ENCODE results near the gene ETNK2. TPM values are rescaled to one million over a fixed set of nuclear protein-coding genes. Genes with fewer than 3 reads are reported as not detected.

The ETNK2 gene
- total RNA-seq, 2 experiments from 2014 or later, result 1.9 TPM; not detected in 1

Other genes starting within 250 kb of the ETNK2 start
- gene SOX13, start 78.9 kb downstream of the ETNK2 start, total RNA-seq (2014; rRNA removed; shearing (Covaris generic)), result not detected in 2 replicates
- 0.27 and 0.53 TPM in 2 replicates for gene SOX13, start 78.9 kb downstream of the ETNK2 start, total RNA-seq (2022)
- gene REN, start 14.3 kb upstream of the ETNK2 start, total RNA-seq (2014; rRNA removed; shearing (Covaris generic)), result not detected in 2 replicates
- not detected in 2 replicates for gene REN, start 14.3 kb upstream of the ETNK2 start, total RNA-seq (2022)
- not detected in 2 replicates for gene KISS1, start 44.4 kb upstream of the ETNK2 start, total RNA-seq (2014; rRNA removed; shearing (Covaris generic))
- gene KISS1, start 44.4 kb upstream of the ETNK2 start, total RNA-seq (2022), result not detected in 2 replicates
- gene GOLT1A, start 61.9 kb upstream of the ETNK2 start, total RNA-seq (2014; rRNA removed; shearing (Covaris generic)), result not detected in 2 replicates
- gene GOLT1A, start 61.9 kb upstream of the ETNK2 start, total RNA-seq (2022), result not detected in 2 replicates
- gene PLEKHA6, start 207.9 kb upstream of the ETNK2 start, total RNA-seq (2014; rRNA removed; shearing (Covaris generic)), result not detected in 2 replicates
- not detected in 2 replicates for gene PLEKHA6, start 207.9 kb upstream of the ETNK2 start, total RNA-seq (2022)

Measured in OCI-LY7 (cell line).